ENCODE data around the gene MOGAT2.

MOGAT2 gene

DNA sequence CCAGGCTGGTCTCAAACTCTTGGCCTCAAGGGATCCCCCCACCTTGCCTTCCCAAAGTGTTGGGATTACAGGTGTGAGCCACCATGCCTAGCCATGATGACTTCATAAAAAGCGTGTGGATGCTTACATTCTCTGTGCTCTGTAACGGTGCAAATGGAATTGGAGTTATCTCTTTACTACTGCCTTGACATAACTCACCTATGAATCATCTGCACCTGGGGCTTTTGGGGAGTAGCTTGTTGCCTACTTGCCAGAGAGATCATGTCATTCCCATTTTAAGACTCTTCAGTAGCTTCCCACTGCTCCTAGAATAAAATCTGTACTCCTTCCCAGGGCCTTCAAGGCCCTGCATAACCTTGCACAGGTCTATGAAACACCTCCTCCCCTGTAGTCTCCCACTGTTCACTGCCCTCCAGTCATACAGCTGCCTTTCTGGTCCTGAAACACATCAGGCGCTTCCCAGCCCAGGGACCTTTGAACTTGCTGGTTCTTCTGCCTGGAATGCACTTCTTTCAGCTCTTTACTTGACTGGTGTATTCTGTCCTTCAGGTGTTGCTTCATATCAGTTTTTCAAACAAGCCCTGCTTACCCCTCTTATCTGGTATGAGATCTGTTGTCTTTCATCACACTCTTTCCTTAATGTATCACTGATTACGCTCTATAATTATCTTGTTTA, 19.6 kb upstream of the MOGAT2 start:
- Histone ChIP-seq H3K4me1 (ENCODE audit: control insufficient read depth, insufficient read depth, low read length) (no peaks in the 10 kb centered on the region), H3K9ac (ENCODE audit: low read depth, low read length) (no peak overlapping the region), H3K9me3 (ENCODE audit: control insufficient read depth, insufficient read depth, low read length) (no peaks in the 10 kb centered on the region), H3K27me3 (ENCODE audit: control insufficient read depth, insufficient read depth, low read length) (no peaks in the 10 kb centered on the region), H3K36me3 (ENCODE audit: control insufficient read depth, insufficient read depth, low read length) (no peaks in the 10 kb centered on the region), H3K4me3 (ENCODE audit: low read depth, low read length) (no peak overlapping the region)

- Histone ChIP-seq H3K27me3 (ENCODE audit: control insufficient read depth, insufficient read depth, low read length) (peaks cover 7% of the 10 kb centered on the region), H3K4me1 (ENCODE audit: control insufficient read depth, insufficient read depth, low read length) (no peaks in the 10 kb centered on the region), H3K9ac (ENCODE audit: low read depth, low read length) (no peak overlapping the region), H3K9me3 (ENCODE audit: control insufficient read depth, insufficient read depth, low read length) (no peaks in the 10 kb centered on the region), H3K4me3 (ENCODE audit: low read depth, low read length) (no peak overlapping the region), H3K36me3 (ENCODE audit: control insufficient read depth, insufficient read depth, low read length) (no peaks in the 10 kb centered on the region)
Measured at GRCh38 chr11:75700940-75701339, 16.7 kb upstream of the MOGAT2 start.

DNA sequence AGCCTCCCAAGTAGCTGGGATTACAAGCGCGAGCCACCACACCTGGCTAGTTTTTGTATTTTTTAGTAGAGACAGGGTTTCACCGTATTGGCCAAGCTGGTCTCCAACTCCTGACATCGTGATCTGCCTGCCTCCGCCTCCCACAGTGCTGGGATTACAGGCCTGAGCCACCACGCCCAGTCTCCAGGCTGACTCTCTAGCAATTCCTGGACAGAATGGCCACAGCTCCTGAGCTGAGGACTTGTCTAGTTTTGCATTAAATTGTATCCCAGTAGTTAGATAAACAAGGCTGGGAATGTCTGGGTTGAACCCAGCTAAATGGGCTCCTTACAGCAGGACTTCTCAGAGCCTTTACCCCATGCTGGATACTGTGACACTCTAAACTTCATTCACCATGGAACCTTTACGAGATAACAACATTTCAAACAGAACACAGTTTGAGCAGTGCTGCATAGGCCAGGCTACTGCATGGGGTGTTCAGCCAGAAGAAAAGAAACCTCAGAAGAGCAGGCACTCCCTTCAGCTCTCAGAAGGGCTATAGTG, 13.9 kb upstream of the MOGAT2 start:
- H3K4me1 ChIP-seq (ENCODE audit: control insufficient read depth, insufficient read depth, low read length), result no peaks in the 10 kb centered on the region
- H3K9ac ChIP-seq (ENCODE audit: low read depth, low read length), result no peak overlapping the region
- H3K27me3 ChIP-seq (ENCODE audit: control insufficient read depth, insufficient read depth, low read length), result peaks cover 18% of the 10 kb centered on the region
- H3K36me3 ChIP-seq (ENCODE audit: control insufficient read depth, insufficient read depth, low read length), result no peaks in the 10 kb centered on the region
- no peak overlapping the region for H3K4me3 ChIP-seq (ENCODE audit: low read depth, low read length)
- no peaks in the 10 kb centered on the region for H3K9me3 ChIP-seq (ENCODE audit: control insufficient read depth, insufficient read depth, low read length)

DNA sequence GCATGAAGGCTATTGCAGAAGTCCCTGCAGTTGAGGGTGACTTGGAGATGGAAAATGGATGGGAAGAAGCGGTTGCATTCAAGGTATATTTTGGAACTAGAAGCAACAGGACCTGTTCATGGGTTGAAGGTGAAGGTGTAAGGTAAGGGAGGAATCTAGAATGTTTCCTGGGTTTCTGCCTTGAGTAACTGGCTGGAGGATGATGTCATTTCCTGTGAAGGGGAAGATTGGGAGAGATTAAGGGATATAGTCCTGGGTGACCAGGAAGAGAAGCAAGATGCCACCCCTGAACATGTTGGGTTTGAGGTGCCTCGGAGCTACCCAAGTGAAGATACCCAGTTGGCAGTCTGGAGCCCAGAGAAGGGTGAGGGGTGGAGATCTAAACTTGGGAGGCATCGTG, 12.1 kb upstream of the MOGAT2 start:
- Histone ChIP-seq H3K9me3 (ENCODE audit: control insufficient read depth, insufficient read depth, low read length) (no peaks in the 10 kb centered on the region), H3K9ac (ENCODE audit: low read depth, low read length) (no peak overlapping the region), H3K4me3 (ENCODE audit: low read depth, low read length) (no peak overlapping the region), H3K4me1 (ENCODE audit: control insufficient read depth, insufficient read depth, low read length) (no peaks in the 10 kb centered on the region), H3K27me3 (ENCODE audit: control insufficient read depth, insufficient read depth, low read length) (peaks cover 18% of the 10 kb centered on the region), H3K36me3 (ENCODE audit: control insufficient read depth, insufficient read depth, low read length) (no peaks in the 10 kb centered on the region)

DNA sequence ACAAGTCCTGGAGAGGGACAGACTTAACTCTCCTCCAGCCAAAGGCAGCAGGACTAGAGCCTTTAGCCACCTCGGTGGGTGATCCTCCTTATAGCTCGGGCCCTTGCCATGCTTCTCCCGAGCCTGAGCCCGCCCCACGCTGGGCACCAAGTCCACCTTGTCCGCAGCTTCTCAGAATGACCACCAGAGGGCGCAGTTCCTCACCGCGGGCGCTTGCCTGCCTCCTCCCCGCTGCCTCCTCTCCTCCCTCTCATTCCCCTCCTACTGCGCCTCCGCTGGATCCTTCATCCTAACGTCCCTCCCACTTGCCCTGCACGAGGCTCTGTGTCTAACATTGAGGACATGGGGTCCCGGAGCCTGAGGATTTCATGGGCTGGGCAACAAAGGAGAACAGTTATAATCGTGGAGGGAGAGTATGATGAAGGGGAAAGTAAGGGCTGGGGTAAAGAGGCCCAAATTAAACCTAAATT, 11.3 kb upstream of the MOGAT2 start:
- H3K27me3 ChIP-seq (ENCODE audit: control insufficient read depth, insufficient read depth, low read length), result peaks cover 21% of the 10 kb centered on the region
- H3K9me3 ChIP-seq (ENCODE audit: control insufficient read depth, insufficient read depth, low read length), result no peaks in the 10 kb centered on the region
- H3K4me3 ChIP-seq (ENCODE audit: low read depth, low read length), result no peak overlapping the region
- H3K9ac ChIP-seq (ENCODE audit: low read depth, low read length), result no peak overlapping the region
- no peaks in the 10 kb centered on the region for H3K4me1 ChIP-seq (ENCODE audit: control insufficient read depth, insufficient read depth, low read length)
- H3K36me3 ChIP-seq (ENCODE audit: control insufficient read depth, insufficient read depth, low read length), result no peaks in the 10 kb centered on the region

DNA sequence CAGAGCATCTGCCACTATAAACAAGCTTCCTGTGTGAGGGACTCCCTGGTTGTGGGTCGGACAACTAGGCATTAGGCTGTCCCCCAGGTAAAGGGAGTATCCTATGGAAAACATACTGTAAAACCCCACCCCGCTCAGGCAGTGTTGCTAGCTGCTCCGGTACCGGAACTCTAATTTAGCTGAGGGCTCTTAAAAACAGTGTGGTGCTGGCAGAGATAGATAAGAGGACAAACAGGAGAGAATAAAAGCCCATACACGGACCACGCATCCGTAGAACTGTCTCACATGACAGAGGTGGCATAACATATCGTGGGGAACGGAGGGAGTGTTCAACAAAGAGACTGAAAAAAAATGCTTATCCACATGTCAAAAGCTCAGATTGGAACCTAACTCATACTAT, 3.4 kb upstream of the MOGAT2 start:
- Histone ChIP-seq H3K36me3 (ENCODE audit: control insufficient read depth, insufficient read depth, low read length) (no peaks in the 10 kb centered on the region), H3K9me3 (ENCODE audit: control insufficient read depth, insufficient read depth, low read length) (no peaks in the 10 kb centered on the region), H3K4me3 (ENCODE audit: low read depth, low read length) (no peak overlapping the region), H3K27me3 (ENCODE audit: control insufficient read depth, insufficient read depth, low read length) (peaks cover 70% of the 10 kb centered on the region), H3K4me1 (ENCODE audit: control insufficient read depth, insufficient read depth, low read length) (peaks cover 3% of the 10 kb centered on the region), H3K9ac (ENCODE audit: low read depth, low read length) (no peak overlapping the region)

DNA sequence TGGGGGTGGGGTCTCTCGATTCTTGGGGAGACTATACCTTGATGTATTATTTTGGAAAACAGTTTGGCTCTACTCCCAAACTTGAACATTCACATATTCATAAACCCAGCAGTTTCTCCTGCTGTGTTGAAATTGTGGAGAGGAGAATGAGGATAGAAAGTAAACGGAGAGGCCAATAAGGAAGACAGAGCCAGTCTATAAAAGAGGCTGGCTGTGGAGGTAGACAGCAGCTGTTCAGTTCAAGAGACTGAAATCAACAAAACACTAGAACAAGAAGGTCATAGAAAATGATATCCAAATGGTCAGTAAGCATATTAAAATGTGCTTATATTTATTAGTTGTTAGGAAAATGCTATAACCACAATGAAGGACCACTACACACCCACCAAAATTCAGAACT, 1.9 kb upstream of the MOGAT2 start:
- Histone ChIP-seq H3K4me1 (ENCODE audit: control insufficient read depth, insufficient read depth, low read length) (peaks cover 3% of the 10 kb centered on the region), H3K9me3 (ENCODE audit: control insufficient read depth, insufficient read depth, low read length) (no peaks in the 10 kb centered on the region), H3K9ac (ENCODE audit: low read depth, low read length) (no peak overlapping the region), H3K4me3 (ENCODE audit: low read depth, low read length) (no peak overlapping the region), H3K27me3 (ENCODE audit: control insufficient read depth, insufficient read depth, low read length) (peaks cover 84% of the 10 kb centered on the region), H3K36me3 (ENCODE audit: control insufficient read depth, insufficient read depth, low read length) (no peaks in the 10 kb centered on the region)

- H3K9me3 ChIP-seq (ENCODE audit: control insufficient read depth, insufficient read depth, low read length), result no peaks in the 10 kb centered on the region
- H3K9ac ChIP-seq (ENCODE audit: low read depth, low read length), result no peak overlapping the region
- no peaks in the 10 kb centered on the region for H3K36me3 ChIP-seq (ENCODE audit: control insufficient read depth, insufficient read depth, low read length)
- H3K27me3 ChIP-seq (ENCODE audit: control insufficient read depth, insufficient read depth, low read length), result peaks cover 81% of the 10 kb centered on the region
- no peak overlapping the region for H3K4me3 ChIP-seq (ENCODE audit: low read depth, low read length)
- peaks cover 3% of the 10 kb centered on the region for H3K4me1 ChIP-seq (ENCODE audit: control insufficient read depth, insufficient read depth, low read length)
Measured at GRCh38 chr11:75716659-75717058, 979 bp upstream of the MOGAT2 start.

- no peaks in the 10 kb centered on the region for H3K36me3 ChIP-seq (ENCODE audit: control insufficient read depth, insufficient read depth, low read length)
- no peak overlapping the region for H3K9ac ChIP-seq (ENCODE audit: low read depth, low read length)
- H3K4me1 ChIP-seq (ENCODE audit: control insufficient read depth, insufficient read depth, low read length), result peaks cover 3% of the 10 kb centered on the region
- H3K9me3 ChIP-seq (ENCODE audit: control insufficient read depth, insufficient read depth, low read length), result no peaks in the 10 kb centered on the region
- H3K4me3 ChIP-seq (ENCODE audit: low read depth, low read length), result no peak overlapping the region
- peaks cover 69% of the 10 kb centered on the region for H3K27me3 ChIP-seq (ENCODE audit: control insufficient read depth, insufficient read depth, low read length)
Measured at GRCh38 chr11:75718419-75719339, 1.0 kb downstream of the MOGAT2 start.

GRCh38 chr11:75719340-75720239, 2.0 kb downstream of the MOGAT2 start:
- no peaks in the 10 kb centered on the region for H3K36me3 ChIP-seq (ENCODE audit: control insufficient read depth, insufficient read depth, low read length)
- H3K9me3 ChIP-seq (ENCODE audit: control insufficient read depth, insufficient read depth, low read length), result no peaks in the 10 kb centered on the region
- H3K27me3 ChIP-seq (ENCODE audit: control insufficient read depth, insufficient read depth, low read length), result peaks cover 60% of the 10 kb centered on the region
- H3K4me3 ChIP-seq (ENCODE audit: low read depth, low read length), result no peak overlapping the region
- H3K9ac ChIP-seq (ENCODE audit: low read depth, low read length), result no peak overlapping the region
- peaks cover 3% of the 10 kb centered on the region for H3K4me1 ChIP-seq (ENCODE audit: control insufficient read depth, insufficient read depth, low read length)

GRCh38 chr11:75720639-75721038, 3.0 kb downstream of the MOGAT2 start:
- Histone ChIP-seq H3K4me3 (ENCODE audit: low read depth, low read length) (no peak overlapping the region), H3K9ac (ENCODE audit: low read depth, low read length) (no peak overlapping the region), H3K36me3 (ENCODE audit: control insufficient read depth, insufficient read depth, low read length) (no peaks in the 10 kb centered on the region), H3K27me3 (ENCODE audit: control insufficient read depth, insufficient read depth, low read length) (peaks cover 52% of the 10 kb centered on the region), H3K4me1 (ENCODE audit: control insufficient read depth, insufficient read depth, low read length) (peaks cover 3% of the 10 kb centered on the region), H3K9me3 (ENCODE audit: control insufficient read depth, insufficient read depth, low read length) (no peaks in the 10 kb centered on the region)

Data from iPS-15b (cell line).